Psoas muscle (tissue), 8 donors: Measurements from ENCODE around the gene EPS8L1. TPM values are rescaled to one million over a fixed set of nuclear protein-coding genes. Genes with fewer than 3 reads are reported as not detected.
A peak's percentile ranks its signal among the peaks of the same experiment; 100 is the strongest.

Source experiments
- ATAC-seq, 4 donors: fragments of 200-7000 bp; cut with Tn5 transposase; one replicate each; pipeline ENCODE4 v1.9.1; 2020; ENCODE audit warnings: moderate library complexity in 3 of 4, mild to moderate bottlenecking in 2 of 4
- DNase-seq, 2 donors: peaks; one replicate each; pipeline ENCODE4 v3.0.0-alpha.2; 2020
- H3K27ac ChIP-seq: fragments of 200-600 bp; one replicate; pipeline ENCODE4 v1.8.0; 2022
- H3K27me3 ChIP-seq, 3 donors: fragments of 200-600 bp in 1 of 3; one replicate each; pipeline versions ENCODE4 v1.6.1 to v1.8.0; 2013 to 2022; ENCODE audit warnings: low read length in 2 of 3, mild to moderate bottlenecking in 2 of 3, moderate library complexity in 1 of 3; ENCODE audit not compliant: insufficient read depth in 3 of 3
- H3K36me3 ChIP-seq, 2 donors: fragments of 200-600 bp in 1 of 2; one replicate each; pipeline versions ENCODE4 v1.6.1 to v1.8.0; 2013 to 2022; ENCODE audit warnings: low read depth in 1 of 2, mild to moderate bottlenecking in 1 of 2, moderate library complexity in 1 of 2; ENCODE audit not compliant: insufficient read depth in 1 of 2
- H3K4me1 ChIP-seq: fragments of 200-600 bp; one replicate; pipeline ENCODE4 v1.8.0; 2022
- H3K4me3 ChIP-seq: fragments of 200-600 bp; one replicate; pipeline ENCODE4 v1.8.0; 2022; ENCODE audit warnings: mild to moderate bottlenecking
- H3K9me3 ChIP-seq: fragments of 200-600 bp; one replicate; pipeline ENCODE4 v1.8.0; 2022
- WGBS, 3 donors: extraction: QIAGEN DNeasy Blood & Tissue Kit; methylation state at CpG; one replicate each; pipeline versions ENCODE4 v1.1.6 to v1.1.7; 2013; 5-methylcytosine and 5-hydroxymethylcytosine counted together
- intact Hi-C, 2 donors: fragments of 100-400 bp; cut with DNase I; formaldehyde crosslinking; loops; one replicate each; pipeline versions ENCODE4 v1.11.0 to v1.14.2; 2022
- polyA plus RNA-seq, 3 donors: library from polyadenylated mRNA; stranded (reverse); fragments of 200-250 nt; gene quantifications; one replicate each; pipeline ENCODE4 v1.2.3, GENCODE V29; 2013
- total RNA-seq, 4 donors: library from RNA; stranded (reverse); fragmentation: NEBNext Ultra II Directional in 2 of 4; extraction: Animal tissue kit (Norgen Biotek cat#: 25700) in 2 of 4; gene quantifications; one replicate each; pipeline versions ENCODE4 v1.2.1 to v1.2.4, GENCODE V29; 2021 to 2023
- TF ChIP-seq, protein P1 (sequence below): fragments of 200-600 bp; IDR thresholded peaks from one replicate; pipeline ENCODE4 v1.8.0; 2022; ENCODE audit warnings: antibody characterized with exemption
- donor health status: healthy with polysubstance abuse.
- donor health status: DM: no; HTN: no; CAD: no; lungs with moderate emphysema.
- donor health status: Bipolar disorder and iron deficiency.
- donor health status: healthy.
- donor health status: DM: yes; HTN: yes; CAD: no.
- donor health status: DM: no; HTN: no; CAD: no.
- donor health status: DM: no; HTN: no; CAD: no.
- donor health status: DM: yes; HTN: yes; CAD: no.

Gene EPS8L1
- total and polyA plus RNA-seq, 7 donors, result 0.53 to 2.5 (median 1.0) TPM

DNA sequence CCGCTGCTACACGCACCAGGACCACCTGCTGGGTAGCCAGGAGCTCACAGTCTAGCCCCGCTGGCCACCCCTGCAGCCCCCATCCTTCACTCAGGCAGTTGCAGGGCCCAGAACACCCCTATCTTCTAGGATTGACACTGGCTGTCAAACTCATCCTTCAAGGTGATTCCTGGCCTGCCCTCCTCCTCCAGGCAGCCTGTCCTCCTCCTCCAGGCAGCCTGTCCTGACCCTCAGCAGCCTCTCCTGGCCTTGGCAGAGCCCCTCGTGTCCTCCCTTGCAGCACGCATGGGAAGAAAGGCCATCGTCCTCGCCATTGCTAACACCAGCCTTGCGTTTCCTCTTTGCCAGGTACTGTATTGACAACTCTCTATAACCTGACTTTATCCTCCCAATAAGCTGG, 3.8 kb upstream of the EPS8L1 start:
- H3K36me3 ChIP-seq, result no peaks in the 10 kb centered on the region
- H3K4me1 ChIP-seq, result no peaks in the 10 kb centered on the region
- ATAC-seq (no peak), DNase-seq (no peak)
- no peaks in the 10 kb centered on the region for H3K9me3 ChIP-seq
- intact Hi-C loops, result no loop called here
- H3K27me3 ChIP-seq, result peaks cover 0 to 73% (median 35%) of the 10 kb centered on the region in 3 donors
- H3K27ac ChIP-seq, result no peak overlapping the region
- TF ChIP-seq, protein P1, sequence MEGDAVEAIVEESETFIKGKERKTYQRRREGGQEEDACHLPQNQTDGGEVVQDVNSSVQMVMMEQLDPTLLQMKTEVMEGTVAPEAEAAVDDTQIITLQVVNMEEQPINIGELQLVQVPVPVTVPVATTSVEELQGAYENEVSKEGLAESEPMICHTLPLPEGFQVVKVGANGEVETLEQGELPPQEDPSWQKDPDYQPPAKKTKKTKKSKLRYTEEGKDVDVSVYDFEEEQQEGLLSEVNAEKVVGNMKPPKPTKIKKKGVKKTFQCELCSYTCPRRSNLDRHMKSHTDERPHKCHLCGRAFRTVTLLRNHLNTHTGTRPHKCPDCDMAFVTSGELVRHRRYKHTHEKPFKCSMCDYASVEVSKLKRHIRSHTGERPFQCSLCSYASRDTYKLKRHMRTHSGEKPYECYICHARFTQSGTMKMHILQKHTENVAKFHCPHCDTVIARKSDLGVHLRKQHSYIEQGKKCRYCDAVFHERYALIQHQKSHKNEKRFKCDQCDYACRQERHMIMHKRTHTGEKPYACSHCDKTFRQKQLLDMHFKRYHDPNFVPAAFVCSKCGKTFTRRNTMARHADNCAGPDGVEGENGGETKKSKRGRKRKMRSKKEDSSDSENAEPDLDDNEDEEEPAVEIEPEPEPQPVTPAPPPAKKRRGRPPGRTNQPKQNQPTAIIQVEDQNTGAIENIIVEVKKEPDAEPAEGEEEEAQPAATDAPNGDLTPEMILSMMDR, result no peak
- no peak overlapping the region for H3K4me3 ChIP-seq
- WGBS, 3 donors, result 55 to 69% (median 62%) methylated on average over 8 of the region's 8 CpGs

DNA sequence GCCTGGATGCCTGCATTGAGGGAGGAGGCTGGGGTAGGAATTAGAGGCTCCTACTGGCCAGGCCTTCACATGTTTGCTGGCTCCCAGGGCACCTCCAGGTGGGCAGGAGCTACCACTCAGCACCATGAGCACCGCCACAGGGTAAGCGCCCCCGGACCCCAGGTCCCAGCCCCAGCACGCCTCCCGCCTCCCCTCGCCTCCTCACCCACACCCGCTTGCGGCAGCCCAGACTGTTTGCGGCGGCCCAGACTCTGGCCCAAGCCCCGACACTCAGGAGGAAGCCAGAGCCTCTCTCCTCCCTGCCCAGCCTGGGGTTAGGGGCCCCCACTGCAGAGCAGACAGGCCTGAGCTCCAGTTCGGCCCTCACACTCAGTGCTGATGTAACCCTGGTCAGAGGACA, 652 bp downstream of the EPS8L1 start:
- ATAC-seq, result no peak
- H3K27me3 ChIP-seq, result peaks cover 0 to 71% (median 24%) of the 10 kb centered on the region in 3 donors
- no peak for DNase-seq

DNA sequence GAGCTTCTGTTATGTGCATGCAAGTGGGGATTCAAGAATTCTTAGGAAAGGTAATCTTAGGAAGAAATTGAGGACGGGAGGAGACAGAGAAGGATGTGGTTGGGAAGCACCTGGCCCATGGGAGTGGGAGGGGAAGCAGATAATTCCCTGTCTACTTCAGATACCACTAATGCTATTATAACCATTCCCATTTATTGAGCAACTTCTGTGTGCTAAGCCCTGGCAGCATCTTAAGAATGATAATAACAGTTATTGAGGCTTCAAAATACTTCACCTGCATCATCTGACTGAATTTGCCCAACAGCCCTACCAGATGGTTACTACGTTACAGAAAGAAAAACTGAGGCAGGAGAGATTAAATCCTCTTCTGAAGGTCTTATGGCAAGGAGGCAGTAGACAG, 1.4 kb downstream of the EPS8L1 start:
- TF ChIP-seq, protein P1, result no peak
- Histone ChIP-seq H3K9me3 (no peaks in the 10 kb centered on the region), H3K4me3 (no peak overlapping the region), H3K27ac (no peak overlapping the region), H3K36me3 (no peaks in the 10 kb centered on the region), H3K4me1 (peaks cover 15% of the 10 kb centered on the region), H3K27me3 (peaks cover 0 to 72% (median 25%) of the 10 kb centered on the region in 3 donors)
- 63 to 69% (median 64%) methylated on average over 2 of the region's 2 CpGs for WGBS, 3 donors
- intact Hi-C loops, result no loop called here
- no peak for ATAC-seq
- DNase-seq, result no peak

More for the DNA sequence above, 652 bp downstream of the EPS8L1 start:
- TF ChIP-seq, protein P1, result no peak
- Histone ChIP-seq H3K27ac (no peak overlapping the region), H3K4me3 (no peak overlapping the region), H3K36me3 (no peaks in the 10 kb centered on the region), H3K4me1 (peaks cover 9% of the 10 kb centered on the region), H3K9me3 (no peaks in the 10 kb centered on the region)
- intact Hi-C loops, result no loop called here
- WGBS, 3 donors, result 67 to 78% (median 76%) methylated on average over 12 of the region's 12 CpGs

DNA sequence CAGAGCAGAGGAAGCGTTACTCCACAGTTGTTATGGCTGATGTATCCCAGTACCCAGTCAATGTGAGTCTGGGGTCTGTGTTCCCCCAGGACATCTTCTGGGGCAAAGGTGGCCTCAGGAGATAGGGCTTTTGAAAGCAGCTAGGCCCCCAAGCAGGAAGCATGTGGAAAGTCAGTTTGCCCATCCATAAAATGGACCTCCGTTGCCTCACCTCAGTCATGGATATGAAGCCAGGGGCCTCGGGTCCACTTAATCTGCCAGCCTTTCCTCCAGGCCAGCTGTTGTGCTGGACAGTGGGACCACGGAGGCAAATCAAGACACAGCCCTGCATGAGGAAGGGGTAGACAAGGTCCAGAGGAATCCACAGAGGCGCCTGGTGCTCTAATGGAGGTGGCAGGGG, 3.3 kb downstream of the EPS8L1 start:
- peaks cover 17% of the 10 kb centered on the region for H3K4me1 ChIP-seq
- ATAC-seq (no peak), DNase-seq (no peak)
- no peaks in the 10 kb centered on the region for H3K9me3 ChIP-seq
- TF ChIP-seq, protein P1, result no peak
- intact Hi-C loops, result no loop called here
- no peak overlapping the region for H3K4me3 ChIP-seq
- H3K27me3 ChIP-seq, result peaks cover 0 to 79% (median 35%) of the 10 kb centered on the region in 3 donors
- 39 to 53% (median 50%) methylated on average over 5 of the region's 5 CpGs for WGBS, 3 donors
- no peak overlapping the region for H3K27ac ChIP-seq
- H3K36me3 ChIP-seq, result no peaks in the 10 kb centered on the region

DNA sequence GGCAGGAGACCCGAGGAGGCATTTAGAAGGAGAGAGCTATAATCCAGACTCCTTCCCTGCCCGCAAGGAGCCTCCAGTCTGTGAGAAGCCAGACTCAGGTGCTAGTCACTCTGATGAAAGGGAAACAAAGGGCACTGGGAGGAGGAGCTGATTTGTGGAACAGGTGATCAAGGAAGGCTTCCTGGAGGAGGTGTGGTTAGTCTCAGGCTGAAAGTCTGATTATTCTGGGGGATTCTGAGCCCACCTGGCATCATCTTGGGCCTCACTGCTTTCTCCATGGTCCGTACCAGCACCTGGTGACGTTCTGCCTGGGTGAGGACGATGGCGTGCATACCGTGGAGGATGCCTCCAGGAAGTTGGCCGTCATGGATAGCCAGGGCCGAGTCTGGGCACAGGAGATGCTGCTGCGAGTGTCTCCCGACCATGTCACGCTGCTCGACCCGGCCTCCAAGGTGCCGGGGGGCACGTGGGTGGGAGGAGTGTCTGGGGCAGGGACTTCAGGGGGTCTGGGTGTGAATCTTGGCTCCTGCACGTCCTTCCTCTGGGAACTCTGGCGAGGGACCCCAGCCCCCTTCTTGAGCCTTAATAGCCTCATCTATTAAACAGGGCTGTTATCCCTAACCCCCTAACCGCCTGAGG, 3.9 kb downstream of the EPS8L1 start:
- peaks cover 17% of the 10 kb centered on the region for H3K4me1 ChIP-seq
- no peak overlapping the region for H3K27ac ChIP-seq
- DNase-seq (no peak), ATAC-seq (no peak)
- TF ChIP-seq, protein P1, result no peak
- 54 to 58% (median 56%) methylated on average over 19 of the region's 19 CpGs for WGBS, 3 donors
- intact Hi-C loops, result no loop called here
- H3K27me3 ChIP-seq, result peaks cover 0 to 82% (median 32%) of the 10 kb centered on the region in 3 donors
- no peaks in the 10 kb centered on the region for H3K36me3 ChIP-seq
- peak overlapping the region; percentile 66 for H3K4me3 ChIP-seq
- no peaks in the 10 kb centered on the region for H3K9me3 ChIP-seq
